ENCODE measurements around the gene MGAT3.

The MGAT3 gene

DNA sequence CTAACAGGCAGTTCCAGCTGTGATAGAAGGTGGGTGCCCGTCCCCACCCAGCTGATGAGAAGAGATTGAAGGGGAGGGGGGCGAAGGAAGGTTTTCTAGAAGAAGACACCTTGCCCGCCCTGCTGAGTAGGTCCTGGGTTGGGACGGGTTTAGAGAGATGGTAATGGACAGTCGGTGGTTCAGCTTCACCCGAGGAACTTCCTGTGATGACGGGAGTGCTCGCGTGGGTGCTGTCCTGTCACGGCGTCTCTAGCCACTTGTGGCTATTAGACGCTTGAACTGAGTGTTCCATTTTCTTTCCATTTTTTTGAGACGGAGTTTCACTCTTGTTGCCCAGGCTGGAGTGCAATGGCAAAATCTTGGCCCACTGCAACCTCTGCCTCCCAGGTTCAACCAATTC lies 27.6 kb upstream of the MGAT3 start:
- no peak for DNase-seq (ENCODE audit: low read depth, low spot score)

DNA sequence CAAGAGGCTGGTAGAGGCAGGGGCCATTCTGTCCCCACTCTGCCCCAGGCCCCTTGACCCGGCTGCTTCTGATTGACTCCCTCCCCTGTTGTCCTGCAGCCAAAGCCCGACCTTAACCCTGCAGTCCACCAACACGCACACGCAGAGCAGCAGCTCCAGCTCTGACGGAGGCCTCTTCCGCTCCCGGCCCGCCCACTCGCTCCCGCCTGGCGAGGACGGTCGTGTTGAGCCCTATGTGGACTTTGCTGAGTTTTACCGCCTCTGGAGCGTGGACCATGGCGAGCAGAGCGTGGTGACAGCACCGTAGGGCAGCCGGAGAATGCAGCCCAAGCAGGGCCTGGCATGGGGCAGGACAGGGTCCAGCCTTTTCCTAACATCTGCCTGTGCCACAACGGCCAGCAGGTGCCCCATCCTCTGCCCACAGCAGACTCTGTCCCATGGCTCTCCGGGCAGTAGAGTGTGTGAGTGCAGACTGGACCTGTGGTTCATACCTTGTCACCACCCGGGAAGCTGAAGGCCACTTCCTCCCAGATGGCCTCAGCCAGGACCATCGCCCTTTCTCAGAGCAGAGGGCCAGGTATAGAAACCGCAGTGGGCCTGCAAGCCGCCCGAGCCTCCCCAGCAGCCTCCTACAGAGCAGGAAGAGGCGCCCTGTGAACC lies 26.8 kb upstream of the MGAT3 start:
- no peak for DNase-seq (ENCODE audit: low read depth, low spot score)

DNA sequence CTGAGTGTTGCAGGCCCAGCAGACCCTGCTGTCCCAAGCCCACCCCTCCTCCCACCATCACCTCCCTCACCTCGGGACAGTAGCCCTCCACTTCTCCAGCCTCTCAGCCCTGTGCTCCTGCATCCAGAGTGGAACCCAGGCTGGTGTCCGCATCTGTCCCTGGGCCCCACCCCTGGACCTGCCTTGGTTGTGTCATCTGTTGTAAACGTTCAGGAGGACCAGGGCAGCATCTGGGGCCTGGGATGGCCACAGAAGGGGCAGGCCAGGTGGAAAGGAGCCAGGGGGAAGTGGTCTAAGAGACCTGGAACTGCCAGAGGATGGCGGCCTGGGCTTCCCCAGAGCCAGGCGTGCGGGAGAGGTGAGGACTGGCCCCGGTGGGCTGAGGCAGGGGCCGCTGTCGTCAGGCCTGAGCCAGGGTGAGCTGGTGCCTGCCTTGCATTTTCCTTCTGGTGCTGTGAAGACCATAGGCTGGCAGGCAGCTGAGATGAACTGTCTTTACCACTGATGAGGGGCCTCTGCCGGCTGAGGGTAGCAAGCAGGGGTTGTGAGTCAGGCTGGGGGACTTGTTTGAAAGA lies 26.1 kb upstream of the MGAT3 start:
- DNase-seq (ENCODE audit: low read depth, low spot score), result no peak

DNA sequence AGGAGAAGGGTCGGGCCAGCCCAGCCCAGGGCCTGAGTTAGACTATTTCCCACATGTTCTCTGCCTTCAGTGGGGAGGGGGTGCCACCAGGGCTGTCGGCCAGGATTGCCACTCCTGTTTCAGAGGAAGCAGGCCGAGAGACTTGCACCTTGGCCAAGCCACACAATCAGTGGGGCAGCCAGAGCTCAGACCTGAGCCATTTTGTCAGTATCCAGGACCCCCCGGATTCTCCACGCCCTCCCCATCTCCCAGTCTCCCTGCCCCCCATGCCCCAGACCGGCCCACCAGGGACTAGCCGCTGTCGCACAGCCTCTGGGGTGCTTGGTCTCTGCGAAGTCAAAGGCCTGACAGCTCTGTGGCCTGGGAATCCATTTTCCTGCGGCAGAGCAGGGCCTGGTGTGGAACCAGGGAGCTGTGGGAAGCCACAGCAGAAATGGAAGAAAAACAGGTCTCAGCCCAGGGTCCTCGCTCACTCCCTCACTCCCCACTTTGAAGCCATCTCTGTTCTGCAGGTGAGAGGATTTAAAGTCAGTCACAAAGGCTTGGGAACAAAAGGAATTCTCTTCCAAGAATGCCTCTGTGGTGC lies 25.5 kb upstream of the MGAT3 start:
- DNase-seq (ENCODE audit: low read depth, low spot score), result no peak

DNA sequence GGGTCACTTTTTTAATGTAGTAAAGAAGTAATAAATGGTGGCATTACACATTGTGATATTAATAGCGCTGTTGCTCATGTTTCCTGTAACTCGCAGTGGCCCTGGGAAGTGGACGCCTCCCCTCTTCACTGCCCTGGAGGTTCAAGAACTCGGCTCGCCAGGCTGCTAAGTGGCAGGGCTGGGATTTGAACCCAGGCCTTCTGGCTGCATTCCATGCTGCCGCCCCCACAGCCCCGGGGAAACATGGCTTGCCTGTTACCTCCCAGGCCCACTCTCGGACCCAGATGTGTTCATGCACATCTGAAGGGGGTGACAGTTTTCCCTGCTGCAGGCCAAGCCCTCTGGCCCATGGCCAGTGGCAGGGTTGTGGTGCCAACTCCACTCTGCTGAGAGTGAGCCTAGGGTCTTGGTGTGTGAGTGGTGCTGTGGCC lies 25.0 kb upstream of the MGAT3 start:
- DNase-seq (ENCODE audit: low read depth, low spot score), result no peak

DNA sequence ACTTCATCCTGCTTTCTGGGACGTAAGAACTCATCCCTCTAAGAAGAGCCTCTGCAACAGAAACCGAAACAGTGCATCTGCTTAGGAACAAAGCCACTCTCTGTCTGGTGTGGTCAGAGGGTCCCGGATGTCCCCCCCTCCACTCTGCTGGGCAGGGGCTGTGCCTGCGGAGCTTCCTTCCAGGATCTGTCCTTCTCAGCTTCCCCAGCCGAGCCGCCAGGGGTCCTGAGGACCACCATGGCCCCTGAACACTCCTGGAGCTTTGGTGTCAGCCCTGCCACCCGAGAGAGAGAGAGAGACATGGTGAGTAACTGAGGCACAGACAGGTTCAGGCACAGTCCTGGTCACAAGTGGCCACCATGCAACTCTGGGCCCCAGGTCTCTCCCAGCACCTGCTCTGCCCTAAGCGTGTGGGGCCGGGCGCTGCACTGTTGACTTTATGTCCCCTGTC lies 24.4 kb upstream of the MGAT3 start:
- no peak for DNase-seq (ENCODE audit: low read depth, low spot score)

DNA sequence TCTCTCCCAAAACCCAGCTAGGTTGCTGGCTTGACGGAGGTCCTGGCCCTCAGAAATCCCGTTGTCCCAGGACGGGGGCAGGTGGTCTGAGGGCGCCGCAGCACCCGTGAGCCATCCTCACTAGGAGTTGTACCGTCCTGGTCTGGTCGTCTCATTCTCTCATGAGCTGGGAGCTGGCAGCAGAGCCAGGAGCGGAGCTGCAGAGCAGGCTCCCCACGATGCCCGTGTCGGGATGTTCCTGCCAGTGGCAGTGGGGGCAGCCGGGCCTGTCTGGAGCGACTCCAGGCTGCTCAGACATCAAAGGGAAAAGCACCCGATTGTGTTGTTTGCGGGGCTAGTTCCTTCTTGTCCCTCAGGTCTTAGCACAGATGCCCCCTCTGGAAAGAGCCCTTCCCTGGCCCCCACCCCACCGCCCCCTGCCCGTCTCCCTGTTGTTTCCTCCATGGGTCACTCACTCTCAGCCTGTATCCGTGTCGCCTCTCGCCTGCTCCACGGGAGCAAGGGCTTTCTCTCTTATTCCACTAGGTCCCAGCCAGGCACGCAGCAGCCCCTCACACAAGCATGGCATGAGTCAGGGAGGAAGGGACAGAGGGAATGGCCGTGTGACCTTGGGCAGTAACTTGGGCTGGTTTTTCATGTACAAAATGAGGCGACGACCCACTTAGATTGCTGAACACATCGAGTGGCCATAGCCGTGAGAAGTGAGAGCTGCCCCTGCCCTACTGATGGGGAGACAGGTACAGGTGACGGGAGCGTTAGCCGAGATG lies 23.2 kb upstream of the MGAT3 start:
- no peak for DNase-seq (ENCODE audit: low read depth, low spot score)

DNA sequence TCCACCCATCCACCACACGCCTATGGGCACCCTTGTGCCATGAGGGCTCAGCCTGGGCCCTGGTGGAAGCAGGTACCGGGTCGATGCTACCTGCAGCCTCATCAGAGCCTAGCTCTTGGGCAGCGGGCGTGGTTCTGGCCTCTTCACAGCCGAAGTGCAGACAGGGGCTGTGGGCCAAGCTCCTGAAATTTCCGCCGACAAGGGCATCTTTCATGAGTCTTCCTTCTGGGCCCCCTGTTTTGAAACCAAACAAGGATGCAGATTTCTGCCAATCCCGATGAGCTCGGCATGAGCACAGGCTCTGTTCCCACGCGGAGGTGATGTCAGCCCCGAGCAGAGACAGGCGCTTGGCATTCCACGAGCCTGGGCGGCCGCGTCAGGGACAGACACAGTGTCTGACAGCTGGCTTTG lies 22.6 kb upstream of the MGAT3 start:
- no peak for DNase-seq (ENCODE audit: low read depth, low spot score)

DNA sequence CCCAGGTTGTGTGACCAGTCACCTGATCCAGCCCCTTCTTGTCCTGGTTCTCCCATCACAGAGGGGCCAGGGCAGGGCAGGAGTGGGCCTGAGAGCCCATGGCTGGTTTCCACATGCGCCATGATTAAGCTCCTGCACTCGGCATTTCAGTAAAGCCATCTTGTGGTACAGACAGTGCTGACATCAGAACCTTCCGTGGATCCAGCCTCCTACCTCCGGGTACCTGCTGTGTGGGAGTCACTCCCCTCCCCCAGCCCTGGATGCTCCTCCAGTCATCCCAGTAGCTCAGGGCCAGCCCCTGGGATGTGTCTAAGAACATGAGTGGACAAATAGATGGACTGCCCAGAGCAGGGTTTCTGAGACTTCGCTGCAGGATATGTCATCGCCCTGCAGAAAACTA lies 22.1 kb upstream of the MGAT3 start:
- DNase-seq (ENCODE audit: low read depth, low spot score), result no peak

DNA sequence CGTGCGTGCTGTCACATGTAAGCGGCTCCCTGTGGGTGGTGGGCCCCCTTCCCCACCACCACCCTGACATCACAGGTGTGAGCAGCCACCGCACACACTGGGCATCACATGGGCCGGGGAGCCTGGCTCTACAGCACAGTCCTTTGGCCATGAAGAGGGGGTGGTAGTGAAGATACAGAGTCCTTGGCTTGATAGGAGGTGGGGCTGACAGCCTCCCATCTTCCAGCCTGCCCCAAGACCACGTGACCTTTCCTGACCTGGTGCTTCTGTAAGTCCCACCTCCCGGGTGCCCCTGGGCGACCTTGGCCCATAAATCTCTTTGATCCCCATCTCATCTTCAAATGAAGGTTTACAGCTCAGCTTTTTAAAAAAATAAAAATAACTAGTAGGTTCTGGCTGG lies 21.2 kb upstream of the MGAT3 start:
- no peak for DNase-seq (ENCODE audit: low read depth, low spot score)

DNA sequence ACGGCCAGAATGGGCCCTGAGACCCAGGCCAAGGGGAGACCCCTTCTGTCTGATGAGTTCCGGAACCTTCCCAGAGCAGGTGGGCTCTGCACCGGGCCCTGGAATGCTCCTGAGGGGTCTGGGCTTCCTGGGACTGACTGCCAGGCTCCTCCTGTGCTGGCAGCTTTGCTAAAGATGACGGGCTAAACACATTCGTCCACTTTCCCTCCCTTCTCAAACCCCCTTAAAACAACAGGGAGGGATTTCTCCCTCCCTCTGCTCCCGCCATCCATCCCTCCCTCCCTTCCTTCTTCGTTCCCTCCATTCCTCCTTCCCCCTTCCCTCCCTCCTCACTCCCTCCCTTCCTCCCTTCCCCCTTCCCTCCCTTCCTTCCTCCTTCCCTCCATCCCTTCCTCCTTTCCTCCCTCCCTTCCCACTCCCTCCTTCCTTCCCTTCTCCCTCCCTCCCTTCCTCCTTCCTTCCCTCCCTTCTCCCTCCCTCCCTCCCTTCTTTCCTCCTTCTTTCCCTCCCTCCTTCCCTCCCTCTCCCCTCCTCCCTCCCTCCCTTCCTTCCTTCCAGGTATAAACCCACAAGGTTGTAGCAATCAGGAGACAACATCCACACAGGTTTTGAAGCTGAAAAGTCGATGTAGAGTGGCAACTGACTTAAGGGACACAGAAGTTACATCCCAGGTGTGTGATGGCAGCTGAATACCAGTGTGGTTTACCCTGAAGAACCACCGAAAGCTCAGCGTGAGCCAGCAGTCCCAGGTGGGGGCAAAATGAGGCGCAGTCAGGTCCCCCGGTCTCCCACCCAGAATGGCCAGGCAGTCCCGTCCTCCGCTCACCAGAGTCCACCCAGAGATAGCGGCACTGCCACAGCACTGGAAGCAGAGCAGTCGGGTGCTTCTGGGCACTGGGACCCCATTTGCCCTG lies 18.8 kb upstream of the MGAT3 start:
- no peak for DNase-seq (ENCODE audit: low read depth, low spot score)

DNA sequence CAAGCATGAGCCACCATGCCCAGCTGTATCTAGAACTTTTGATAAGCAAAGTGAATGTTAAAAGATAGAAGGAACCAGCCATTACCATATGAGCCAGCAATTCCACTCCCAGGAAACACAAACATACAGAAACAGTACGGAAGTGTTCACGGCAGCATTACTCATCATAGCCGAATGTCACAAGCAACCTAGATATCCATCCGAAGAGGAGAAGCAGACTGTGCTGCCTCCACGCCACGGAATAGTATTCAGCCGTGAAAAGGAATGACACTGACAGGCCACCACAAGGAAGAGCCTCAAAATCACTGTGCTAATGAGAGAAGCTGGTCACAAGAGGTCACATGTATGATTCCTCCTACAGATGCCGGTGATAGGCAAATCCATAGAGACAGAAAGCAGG lies 17.6 kb upstream of the MGAT3 start:
- DNase-seq (ENCODE audit: low read depth, low spot score), result no peak

DNA sequence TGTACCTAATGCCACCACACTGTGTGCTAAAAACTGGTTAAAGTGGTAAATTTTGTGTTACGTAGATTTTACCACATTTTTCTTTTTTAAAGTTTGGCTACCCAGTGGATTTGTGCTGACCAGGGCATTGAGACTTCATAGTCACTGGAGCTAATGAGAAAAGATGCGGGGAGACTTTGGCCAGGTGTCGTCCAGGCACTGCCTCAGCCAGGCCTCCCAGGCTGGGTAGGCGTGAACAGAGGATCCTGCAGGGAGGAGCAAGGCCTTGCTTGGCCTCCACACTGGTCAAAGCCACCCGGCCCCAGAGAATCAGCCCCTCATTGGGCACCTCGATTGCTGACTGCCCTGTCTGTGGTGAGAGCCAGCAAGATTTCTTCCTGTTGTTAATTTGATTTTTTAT lies 13.4 kb upstream of the MGAT3 start:
- no peak for DNase-seq (ENCODE audit: low read depth, low spot score)

DNA sequence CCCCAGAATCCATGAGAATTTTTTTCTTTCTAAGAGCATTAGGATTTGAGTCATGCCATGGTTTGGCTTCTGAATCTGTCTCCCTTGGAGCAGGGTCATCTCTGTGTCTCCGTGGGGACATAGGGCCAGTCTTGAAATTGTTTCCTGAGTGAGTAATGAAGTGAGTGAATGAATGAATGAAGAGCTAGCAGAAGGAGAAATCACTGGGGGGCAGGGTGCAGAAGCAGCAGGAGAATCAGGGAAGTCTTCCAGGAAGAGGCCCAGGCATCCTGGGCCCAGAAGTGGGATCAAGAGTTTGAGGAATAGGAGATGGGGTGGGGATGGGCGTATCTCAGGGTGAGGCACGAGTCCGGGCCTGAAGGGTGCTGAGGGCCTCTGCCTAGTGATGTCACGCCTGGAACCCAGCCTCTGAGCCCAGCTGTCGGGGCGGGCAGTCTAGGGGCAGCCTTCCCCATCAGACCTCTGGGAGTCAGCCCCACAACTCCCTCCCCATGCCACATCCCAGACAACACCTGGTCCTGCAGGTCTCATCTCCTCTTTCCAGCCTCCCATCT lies 12.5 kb upstream of the MGAT3 start:
- DNase-seq (ENCODE audit: low read depth, low spot score), result no peak

DNA sequence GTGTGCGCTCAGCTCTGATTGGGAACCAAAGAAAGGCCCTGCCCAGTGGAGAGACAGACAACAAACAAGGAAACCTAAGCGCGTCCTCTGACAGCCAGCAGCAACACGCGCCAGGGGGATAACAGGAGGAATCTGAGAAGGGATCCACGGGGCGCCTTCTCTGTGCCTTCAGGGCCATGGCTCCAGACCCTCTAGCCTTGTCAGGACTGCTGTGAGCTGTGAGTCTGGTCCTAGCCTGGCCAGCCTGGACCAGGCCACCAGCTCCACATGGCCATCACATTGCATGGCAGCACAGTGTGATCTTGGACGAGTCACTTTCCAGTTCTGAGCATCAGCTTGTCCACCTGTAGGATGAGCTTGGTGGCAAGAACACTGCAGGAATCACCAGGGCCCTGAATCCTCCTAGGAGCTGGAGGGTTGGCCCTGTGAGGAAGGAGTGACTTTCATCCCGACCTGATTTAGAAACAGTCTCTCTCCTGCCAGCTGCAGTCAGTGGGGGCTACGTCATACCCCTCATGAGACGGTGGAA lies 11.8 kb upstream of the MGAT3 start:
- DNase-seq (ENCODE audit: low read depth, low spot score), result no peak

DNA sequence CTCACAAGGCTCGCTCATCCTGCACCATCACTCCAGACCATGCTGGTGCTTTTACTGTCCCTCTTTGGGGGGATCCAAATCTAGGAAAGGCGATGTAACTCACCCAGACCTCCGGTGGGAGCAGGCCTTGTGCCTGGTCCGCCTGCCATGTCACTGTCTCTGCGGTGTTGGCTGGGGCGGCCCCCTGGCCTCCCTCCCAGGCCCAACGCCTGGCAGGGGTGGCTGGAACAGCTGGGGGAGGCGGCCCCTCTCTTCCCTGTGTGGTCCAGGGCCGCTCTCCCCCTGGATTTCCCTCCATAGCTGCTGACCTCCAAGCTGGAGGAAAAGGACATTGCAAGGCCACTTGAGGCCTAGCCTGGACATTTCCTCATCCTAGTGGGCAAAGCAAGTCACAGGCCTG lies 11.1 kb upstream of the MGAT3 start:
- no peak for DNase-seq (ENCODE audit: low read depth, low spot score)

DNA sequence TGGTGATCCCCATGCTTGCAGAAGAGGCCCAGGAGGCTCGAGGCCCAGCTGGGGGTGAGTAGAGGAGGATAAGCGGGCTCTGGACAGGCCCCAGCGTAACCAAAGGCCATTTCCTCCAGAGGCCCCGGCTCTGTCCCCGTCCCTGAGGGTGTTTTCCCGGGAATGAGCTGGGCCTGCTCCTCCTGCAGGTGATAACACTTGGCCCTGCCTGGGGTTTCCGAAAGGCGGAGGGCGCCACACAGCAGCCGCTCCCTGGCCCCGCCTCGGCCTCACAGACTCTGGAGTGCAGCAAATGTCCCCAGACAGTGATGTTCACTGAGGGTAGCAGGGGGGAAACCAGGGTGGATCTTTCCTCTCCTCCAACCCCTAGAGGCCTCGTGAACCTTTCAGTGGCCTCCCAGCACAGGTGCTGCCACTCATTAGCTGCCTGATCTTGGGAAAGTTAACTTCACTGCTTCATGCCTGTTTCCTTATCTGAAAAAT lies 10.5 kb upstream of the MGAT3 start:
- no peak for DNase-seq (ENCODE audit: low read depth, low spot score)

DNA sequence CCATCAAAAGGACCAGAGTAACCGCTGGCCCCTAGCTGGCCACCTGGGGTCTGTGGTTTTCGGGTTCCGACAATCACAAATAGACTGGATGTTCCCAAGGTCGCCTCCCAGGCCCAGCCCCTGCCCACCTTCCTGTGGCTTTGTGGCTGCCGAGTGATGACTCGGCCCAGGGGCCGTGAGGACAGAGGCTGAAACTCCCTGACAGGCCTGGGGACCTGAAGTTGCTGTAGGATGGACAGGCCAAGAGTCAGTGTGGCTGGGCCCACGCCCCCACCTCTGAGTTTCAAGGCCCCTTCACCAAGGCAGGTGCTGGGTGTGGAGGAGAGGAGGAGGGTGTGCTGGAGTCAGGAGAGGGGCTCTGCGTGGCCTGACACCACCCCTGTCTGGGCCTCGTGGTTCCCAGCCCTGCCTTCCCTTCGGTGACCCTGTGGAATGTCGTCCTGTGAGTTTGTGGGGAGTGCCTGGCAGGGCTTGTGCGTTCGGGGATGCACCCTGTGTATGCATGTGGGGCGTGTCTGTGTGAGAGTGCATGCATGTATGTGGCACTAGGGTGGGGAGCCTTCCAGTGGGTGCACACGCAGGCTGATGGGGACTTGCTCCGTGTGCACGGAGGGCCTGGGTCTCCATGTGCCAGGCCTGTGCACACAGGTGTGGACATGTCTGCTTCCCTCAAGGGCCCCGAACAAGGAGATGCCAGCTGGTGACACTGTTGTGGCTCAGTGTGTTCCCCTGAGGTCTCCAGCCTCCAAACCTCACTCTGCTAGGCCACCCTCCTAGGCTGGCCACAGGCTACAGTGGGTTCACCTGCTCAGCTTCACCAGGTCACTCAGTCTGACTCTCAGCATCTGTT lies 8.4 kb upstream of the MGAT3 start:
- no peak for DNase-seq (ENCODE audit: low read depth, low spot score)

DNA sequence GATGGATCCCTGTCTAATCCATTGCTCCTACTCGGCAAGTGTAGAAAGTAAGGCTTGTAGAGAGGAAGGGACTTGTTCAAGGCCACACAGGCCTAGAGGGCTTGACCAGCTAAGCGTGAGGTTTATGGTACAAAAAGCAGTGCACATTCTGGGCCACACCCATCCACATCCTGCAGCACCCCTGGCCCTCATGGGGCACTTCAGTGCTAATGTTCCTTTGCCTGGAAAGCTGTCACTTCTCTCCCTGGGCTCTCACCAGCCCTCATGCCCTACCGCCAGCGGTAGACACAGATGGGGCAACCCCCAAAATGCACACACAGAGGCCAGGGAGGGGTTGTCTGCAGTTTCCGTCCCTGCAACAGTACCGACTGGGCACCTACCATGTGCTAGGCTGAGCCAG lies 7.1 kb upstream of the MGAT3 start:
- no peak for DNase-seq (ENCODE audit: low read depth, low spot score)

Measured in activated naive CD8-positive, alpha-beta T cell treated with anti-CD3 and anti-CD28 coated beads, Interleukin-2, amount 50 U/mL, for 16 hours (primary cell).